DND-41 (cell line): ENCODE measurements around the gene ABCB11.

Experiments used
- ATAC-seq: fragments of 200-7000 bp; cut with Tn5 transposase; 3 replicates; pipeline ENCODE4 v1.9.1; 2021; ENCODE audit warnings: low read depth; ENCODE audit not compliant: insufficient read depth
- DNase-seq: peaks from one replicate; pipeline ENCODE4 v3.0.0-alpha.2; 2020
- H2AFZ ChIP-seq: 2 replicates; pipeline ENCODE4 v1.6.0; 2012; ENCODE audit warnings: low read depth, low read length
- H3K27ac ChIP-seq: 2 replicates; pipeline ENCODE4 v1.5.1; 2012; ENCODE audit warnings: low read length, inconsistent platforms
- H3K27me3 ChIP-seq: fragments of 200-600 bp; sonication (generic); 2 replicates; pipeline ENCODE4 v1.6.0; 2012; ENCODE audit warnings: low read length, mild to moderate bottlenecking, inconsistent platforms; ENCODE audit not compliant: insufficient read depth, poor library complexity
- H3K36me3 ChIP-seq: 2 replicates; pipeline ENCODE4 v1.5.1; 2012; ENCODE audit warnings: low read length, inconsistent platforms; ENCODE audit not compliant: insufficient read depth
- H3K4me1 ChIP-seq: 2 replicates; pipeline ENCODE4 v1.5.1; 2012; ENCODE audit warnings: mild to moderate bottlenecking, low read length; ENCODE audit not compliant: insufficient read depth
- H3K4me2 ChIP-seq: 2 replicates; pipeline ENCODE4 v1.6.0; 2012; ENCODE audit warnings: mild to moderate bottlenecking, moderate library complexity, low read length, inconsistent platforms; ENCODE audit not compliant: insufficient read depth
- H3K4me3 ChIP-seq, 2 experiments: fragments of 200-600 bp in 1 of 2; shearing (Covaris generic) in 1 of 2; 2 replicates each; pipeline ENCODE4 v1.5.1; 2012 to 2016; ENCODE audit warnings: inconsistent platforms in 2 of 2, low read length in 2 of 2, mild to moderate bottlenecking in 2 of 2, low read depth in 1 of 2, moderate library complexity in 1 of 2
- H3K79me2 ChIP-seq: 2 replicates; pipeline ENCODE4 v1.6.0; 2012; ENCODE audit warnings: low read length, inconsistent platforms; ENCODE audit not compliant: insufficient read depth
- H3K9ac ChIP-seq: 2 replicates; pipeline ENCODE4 v1.6.0; 2012; ENCODE audit warnings: low read depth, mild to moderate bottlenecking, inconsistent platforms, low read length, moderate library complexity
- H3K9me3 ChIP-seq: 2 replicates; pipeline ENCODE4 v1.5.1; 2012; ENCODE audit warnings: low read length, moderate library complexity, mild to moderate bottlenecking, inconsistent platforms; ENCODE audit not compliant: insufficient read depth, severe bottlenecking
- H4K20me1 ChIP-seq: 2 replicates; pipeline ENCODE4 v1.6.0; 2012; ENCODE audit warnings: low read length; ENCODE audit not compliant: insufficient read depth
- CTCF ChIP-seq: IDR thresholded peaks from 2 replicates; pipeline ENCODE4 v1.5.1; 2012; ENCODE audit warnings: borderline replicate concordance, low read length, moderate library complexity, mild to moderate bottlenecking; ENCODE audit not compliant: poor library complexity, severe bottlenecking; ENCODE audit errors: extremely low read depth
- EZH2 ChIP-seq: IDR thresholded peaks from 3 replicates; pipeline ENCODE4 v1.6.1; 2012; ENCODE audit warnings: borderline replicate concordance, low read depth, mild to moderate bottlenecking, moderate library complexity, low read length, inconsistent platforms; ENCODE audit not compliant: severe bottlenecking

ABCB11 gene

GRCh38 chr2:169046440-169047151, 15.5 kb upstream of the ABCB11 start:
- Histone ChIP-seq H3K4me2 (no peak overlapping the region), H3K27me3 (no peaks in the 10 kb centered on the region), H3K27ac (no peak overlapping the region), H3K9ac (no peak overlapping the region), H3K4me3 (no peak overlapping the region), H3K79me2 (no peaks in the 10 kb centered on the region), H3K4me1 (no peaks in the 10 kb centered on the region), H4K20me1 (no peaks in the 10 kb centered on the region), H3K36me3 (no peaks in the 10 kb centered on the region), H2AFZ (no peak overlapping the region), H3K9me3 (peaks cover 6% of the 10 kb centered on the region)
- no peak for DNase-seq
- TF ChIP-seq EZH2 (no peak), CTCF (no peak)
- ATAC-seq: no peak

GRCh38 chr2:169042856-169043255, 11.7 kb upstream of the ABCB11 start:
- no peak for DNase-seq
- Histone ChIP-seq H3K4me2 (no peak overlapping the region), H3K9ac (no peak overlapping the region), H3K79me2 (no peaks in the 10 kb centered on the region), H3K27me3 (no peaks in the 10 kb centered on the region), H3K9me3 (peaks cover 6% of the 10 kb centered on the region), H2AFZ (no peak overlapping the region), H3K27ac (no peak overlapping the region), H3K36me3 (no peaks in the 10 kb centered on the region), H3K4me3 (no peak overlapping the region), H4K20me1 (no peaks in the 10 kb centered on the region), H3K4me1 (no peaks in the 10 kb centered on the region)
- ATAC-seq: no peak
- no peak for TF ChIP-seq EZH2
- no peak for TF ChIP-seq CTCF

- no peaks in the 10 kb centered on the region for H3K27me3 ChIP-seq
- DNase-seq (no peak), ATAC-seq (no peak)
- H3K27ac ChIP-seq: no peak overlapping the region
- H3K36me3 ChIP-seq: no peaks in the 10 kb centered on the region
- no peaks in the 10 kb centered on the region for H3K4me1 ChIP-seq
- H3K79me2 ChIP-seq: no peaks in the 10 kb centered on the region
- no peak overlapping the region for H3K9ac ChIP-seq
- no peaks in the 10 kb centered on the region for H4K20me1 ChIP-seq
- H3K4me2 ChIP-seq: no peak overlapping the region
- no peak overlapping the region for H3K4me3 ChIP-seq
- TF ChIP-seq EZH2 (no peak), CTCF (no peak)
- H2AFZ ChIP-seq: no peak overlapping the region
- peaks cover 6% of the 10 kb centered on the region for H3K9me3 ChIP-seq
Measured at GRCh38 chr2:169041594-169041993, 10.5 kb upstream of the ABCB11 start.
